GM21717 (cell line): ENCODE data around the gene MYNN.

Experiments
- ATAC-seq: cut with Tn5 transposase; IDR thresholded peaks from one replicate; pipeline ENCODE4 v1.9.1; 2021; ENCODE audit warnings: mild to moderate bottlenecking, moderate library complexity; ENCODE audit not compliant: unreplicated experiment

The MYNN gene

GRCh38 chr3:169825316-169825715, 52.1 kb downstream of the MYNN start:
- ATAC-seq: no peak

- ATAC-seq: no peak
Observed at GRCh38 chr3:169827712-169828111, 54.5 kb downstream of the MYNN start.

- ATAC-seq: no peak
Observed at GRCh38 chr3:169835533-169835932, 62.3 kb downstream of the MYNN start.

- peak; percentile 92 for ATAC-seq
Observed at GRCh38 chr3:169836078-169836941, 63.1 kb downstream of the MYNN start.

- ATAC-seq: no peak
Observed at GRCh38 chr3:169836942-169837275, 63.7 kb downstream of the MYNN start.

- ATAC-seq: no peak
Observed at GRCh38 chr3:169838511-169839030, 65.4 kb downstream of the MYNN start.
